ENCODE data around the gene DHX35.

DNA sequence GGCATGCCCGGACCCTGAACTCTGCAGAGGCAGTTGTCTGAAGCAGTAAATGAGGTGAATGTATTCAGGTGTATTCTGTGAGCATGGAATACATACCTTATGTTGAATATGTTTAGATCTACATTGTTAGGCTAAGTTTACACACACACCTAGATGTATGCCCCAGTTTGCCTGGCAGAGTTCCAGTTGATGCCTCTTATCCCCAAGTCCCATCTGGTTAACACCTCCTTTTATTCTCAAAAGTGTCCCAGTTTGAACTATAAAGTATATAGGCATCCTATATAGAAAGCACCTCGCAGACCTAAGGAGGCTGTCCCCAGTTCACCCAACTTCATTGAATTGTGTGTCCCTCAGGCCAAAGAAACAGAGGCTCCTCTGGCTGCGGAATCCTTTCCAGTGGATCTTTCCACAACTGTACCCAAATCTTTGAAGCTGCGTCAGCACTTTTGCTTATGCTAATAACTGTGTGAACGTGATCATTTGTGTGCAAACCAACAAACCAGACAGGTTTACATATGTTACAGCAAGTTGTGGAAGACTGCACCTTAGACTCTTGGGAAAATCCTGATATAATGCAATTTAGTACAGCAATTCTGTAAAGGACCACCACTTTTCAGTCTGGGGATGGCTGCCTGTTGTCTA lies 4.8 kb upstream of the DHX35 start:
- TF ChIP-seq, protein P1, sequence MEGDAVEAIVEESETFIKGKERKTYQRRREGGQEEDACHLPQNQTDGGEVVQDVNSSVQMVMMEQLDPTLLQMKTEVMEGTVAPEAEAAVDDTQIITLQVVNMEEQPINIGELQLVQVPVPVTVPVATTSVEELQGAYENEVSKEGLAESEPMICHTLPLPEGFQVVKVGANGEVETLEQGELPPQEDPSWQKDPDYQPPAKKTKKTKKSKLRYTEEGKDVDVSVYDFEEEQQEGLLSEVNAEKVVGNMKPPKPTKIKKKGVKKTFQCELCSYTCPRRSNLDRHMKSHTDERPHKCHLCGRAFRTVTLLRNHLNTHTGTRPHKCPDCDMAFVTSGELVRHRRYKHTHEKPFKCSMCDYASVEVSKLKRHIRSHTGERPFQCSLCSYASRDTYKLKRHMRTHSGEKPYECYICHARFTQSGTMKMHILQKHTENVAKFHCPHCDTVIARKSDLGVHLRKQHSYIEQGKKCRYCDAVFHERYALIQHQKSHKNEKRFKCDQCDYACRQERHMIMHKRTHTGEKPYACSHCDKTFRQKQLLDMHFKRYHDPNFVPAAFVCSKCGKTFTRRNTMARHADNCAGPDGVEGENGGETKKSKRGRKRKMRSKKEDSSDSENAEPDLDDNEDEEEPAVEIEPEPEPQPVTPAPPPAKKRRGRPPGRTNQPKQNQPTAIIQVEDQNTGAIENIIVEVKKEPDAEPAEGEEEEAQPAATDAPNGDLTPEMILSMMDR (IDR thresholded peaks at IDR 0.05): no peak
- TF ChIP-seq POLR2AphosphoS5 (IDR thresholded peaks at IDR 0.05) (no peak), POLR2A (IDR thresholded peaks at IDR 0.05) (no peak), EP300 (IDR thresholded peaks at IDR 0.05) (no peak)
